Mucosa of stomach (tissue), 1 donor: ENCODE results near the gene SLC38A6.

ENCODE experiments used
- H3K27me3 ChIP-seq: one replicate; pipeline ENCODE4 v1.7.0; 2013; ENCODE audit warnings: mild to moderate bottlenecking, low read length; ENCODE audit not compliant: control insufficient read depth, insufficient read depth
- H3K36me3 ChIP-seq: one replicate; pipeline ENCODE4 v1.7.0; 2013; ENCODE audit warnings: low read length; ENCODE audit not compliant: control insufficient read depth, insufficient read depth
- H3K4me1 ChIP-seq: one replicate; pipeline ENCODE4 v1.7.0; 2013; ENCODE audit warnings: mild to moderate bottlenecking, low read length; ENCODE audit not compliant: control insufficient read depth, insufficient read depth
- H3K4me3 ChIP-seq: one replicate; pipeline ENCODE4 v1.7.0; 2013; ENCODE audit warnings: low read length
- H3K9ac ChIP-seq: one replicate; pipeline ENCODE4 v1.7.0; 2013; ENCODE audit warnings: mild to moderate bottlenecking, low read length, moderate library complexity
- H3K9me3 ChIP-seq: one replicate; pipeline ENCODE4 v1.7.0; 2013; ENCODE audit warnings: mild to moderate bottlenecking, low read length, moderate library complexity; ENCODE audit not compliant: control insufficient read depth
- donor health status: Pancreatic carcinoma.

Gene SLC38A6

DNA sequence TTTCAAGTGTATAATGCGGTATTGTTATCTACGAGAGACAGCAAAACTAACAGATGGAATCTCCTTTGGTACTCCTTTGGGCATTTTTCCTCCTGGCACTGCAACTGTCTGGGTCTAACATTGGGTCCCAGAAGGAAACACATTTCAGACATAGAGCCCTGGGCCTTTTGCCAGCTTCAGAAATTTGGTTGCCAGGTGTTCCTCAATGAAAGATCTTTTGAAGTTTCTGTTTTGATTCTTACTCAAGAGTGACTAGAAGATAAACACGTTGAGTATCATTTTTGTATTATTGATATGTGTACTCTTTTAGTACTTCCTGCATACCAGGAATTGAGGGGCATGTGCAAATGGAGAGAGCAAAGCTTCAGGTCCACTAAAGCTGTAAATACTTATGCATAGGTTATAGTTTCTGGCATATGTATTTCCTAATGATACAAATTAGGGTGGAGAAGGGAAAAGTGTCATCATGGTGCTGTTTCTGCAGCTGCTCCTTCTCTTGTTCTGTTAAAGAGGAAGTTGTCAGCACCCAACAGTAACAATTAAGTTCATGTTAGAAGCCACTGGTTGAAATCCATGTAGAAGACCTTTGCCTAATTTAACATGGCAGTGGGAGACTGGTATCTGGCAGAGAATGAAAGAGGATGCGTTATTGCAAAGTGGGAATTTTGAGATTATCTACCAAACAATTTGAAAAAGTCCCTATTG, 53.5 kb downstream of the SLC38A6 start:
- Histone ChIP-seq H3K36me3 (no peaks in the 10 kb centered on the region), H3K4me1 (no peaks in the 10 kb centered on the region), H3K9ac (no peak overlapping the region), H3K4me3 (no peak overlapping the region), H3K27me3 (no peaks in the 10 kb centered on the region), H3K9me3 (no peaks in the 10 kb centered on the region)

- Histone ChIP-seq H3K9me3 (no peaks in the 10 kb centered on the region), H3K9ac (no peak overlapping the region)
Measured at GRCh38 chr14:61037215-61037614, 56.2 kb downstream of the SLC38A6 start.

DNA sequence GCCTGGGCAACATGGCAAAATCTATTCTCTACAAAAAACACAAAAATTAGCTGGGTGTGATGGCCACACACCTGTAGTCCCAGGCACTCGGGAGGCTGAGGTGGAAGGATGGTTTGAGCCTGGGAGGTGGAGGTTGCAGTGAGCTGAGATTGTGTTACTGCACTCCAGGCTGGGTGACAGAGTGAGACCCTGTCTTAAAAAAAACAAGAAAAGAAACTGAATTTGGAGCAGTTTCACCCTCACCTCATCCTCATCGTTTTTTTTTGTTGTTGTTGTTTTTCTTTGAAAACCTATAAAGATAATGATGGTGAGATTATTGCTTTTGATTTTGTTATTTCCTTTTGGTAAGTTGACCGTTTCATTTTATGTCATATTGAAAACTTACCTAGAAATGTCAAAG, 60.7 kb downstream of the SLC38A6 start:
- Histone ChIP-seq H3K4me1 (no peaks in the 10 kb centered on the region), H3K9me3 (no peaks in the 10 kb centered on the region), H3K36me3 (no peaks in the 10 kb centered on the region), H3K4me3 (no peak overlapping the region), H3K27me3 (no peaks in the 10 kb centered on the region), H3K9ac (no peak overlapping the region)

More at GRCh38 chr14:61037215-61037614, 56.2 kb downstream of the SLC38A6 start:
- no peaks in the 10 kb centered on the region for H3K36me3 ChIP-seq
- H3K27me3 ChIP-seq = no peaks in the 10 kb centered on the region
- no peaks in the 10 kb centered on the region for H3K4me1 ChIP-seq
- H3K4me3 ChIP-seq = no peak overlapping the region

DNA sequence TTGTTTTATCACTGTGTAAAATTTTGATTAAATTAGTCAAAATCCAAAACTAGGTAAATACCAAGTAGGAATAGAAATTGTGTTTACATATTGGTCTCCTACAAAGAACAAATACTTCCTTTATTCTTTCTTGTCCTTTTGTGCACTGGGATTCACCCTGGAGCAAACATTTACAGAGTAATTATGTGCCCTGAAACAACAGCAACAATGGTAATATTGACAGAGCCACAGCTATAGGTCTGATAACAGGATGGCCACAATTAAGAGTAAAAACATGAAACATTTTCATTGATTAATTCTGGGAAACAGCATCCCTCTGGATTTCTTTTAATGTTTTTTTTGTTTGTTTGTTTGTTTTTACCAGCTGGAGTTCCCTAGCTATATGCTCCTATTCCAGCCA, 61.2 kb downstream of the SLC38A6 start:
- Histone ChIP-seq H3K4me3 (no peak overlapping the region), H3K9ac (no peak overlapping the region), H3K4me1 (no peaks in the 10 kb centered on the region), H3K9me3 (no peaks in the 10 kb centered on the region), H3K36me3 (no peaks in the 10 kb centered on the region), H3K27me3 (no peaks in the 10 kb centered on the region)

- Histone ChIP-seq H3K27me3 (no peaks in the 10 kb centered on the region), H3K36me3 (no peaks in the 10 kb centered on the region), H3K9me3 (no peaks in the 10 kb centered on the region), H3K9ac (no peak overlapping the region), H3K4me1 (no peaks in the 10 kb centered on the region), H3K4me3 (no peak overlapping the region)
Measured at GRCh38 chr14:61043506-61043905, 62.5 kb downstream of the SLC38A6 start.

DNA sequence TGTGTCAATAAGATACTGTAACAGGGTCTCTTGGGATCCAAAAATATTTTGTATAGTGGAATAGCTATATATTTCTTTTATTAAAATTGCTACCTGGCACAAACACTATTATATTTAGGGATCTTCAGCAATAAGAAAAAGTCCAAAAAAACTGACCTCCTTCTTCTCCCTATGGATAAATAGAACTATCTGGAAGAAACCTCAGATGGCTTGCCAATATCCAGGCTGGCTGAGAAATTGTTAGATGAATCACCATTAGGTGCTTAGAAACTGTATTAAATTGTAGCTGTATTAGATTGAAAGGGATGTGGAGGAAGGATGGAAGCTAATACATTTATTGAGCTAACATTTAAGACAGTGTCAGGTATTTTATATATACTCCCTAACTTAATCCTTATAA, 66.0 kb downstream of the SLC38A6 start:
- Histone ChIP-seq H3K4me1 (no peaks in the 10 kb centered on the region), H3K27me3 (no peaks in the 10 kb centered on the region), H3K9me3 (no peaks in the 10 kb centered on the region), H3K36me3 (no peaks in the 10 kb centered on the region), H3K4me3 (no peak overlapping the region), H3K9ac (no peak overlapping the region)

GRCh38 chr14:61048640-61049039, 67.6 kb downstream of the SLC38A6 start:
- Histone ChIP-seq H3K4me3 (no peak overlapping the region), H3K9ac (no peak overlapping the region), H3K27me3 (no peaks in the 10 kb centered on the region), H3K36me3 (no peaks in the 10 kb centered on the region), H3K4me1 (no peaks in the 10 kb centered on the region), H3K9me3 (no peaks in the 10 kb centered on the region)

DNA sequence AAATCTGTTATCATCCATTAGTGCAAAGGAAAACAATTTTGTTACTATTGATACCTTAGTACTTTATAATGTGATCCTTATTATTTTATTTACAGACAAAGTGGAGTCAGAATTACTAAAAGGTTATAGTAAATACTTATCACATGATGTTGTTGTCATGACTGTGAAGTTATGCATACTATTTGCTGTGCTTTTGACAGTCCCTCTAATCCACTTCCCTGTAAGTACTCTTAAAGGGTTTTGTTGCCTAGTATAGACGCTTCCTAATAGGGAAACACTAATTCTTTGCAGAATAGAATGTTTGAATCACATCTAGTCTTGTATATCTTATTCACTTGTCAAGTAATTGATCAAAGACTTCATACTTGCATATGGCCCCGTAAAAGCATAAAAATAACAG, 69.4 kb downstream of the SLC38A6 start:
- H3K27me3 ChIP-seq = no peaks in the 10 kb centered on the region
- H3K4me3 ChIP-seq = no peak overlapping the region
- H3K9me3 ChIP-seq = no peaks in the 10 kb centered on the region
- no peak overlapping the region for H3K9ac ChIP-seq
- H3K4me1 ChIP-seq = no peaks in the 10 kb centered on the region
- no peaks in the 10 kb centered on the region for H3K36me3 ChIP-seq

GRCh38 chr14:61051051-61051450, 70.0 kb downstream of the SLC38A6 start:
- H3K4me1 ChIP-seq = no peaks in the 10 kb centered on the region
- H3K36me3 ChIP-seq = no peaks in the 10 kb centered on the region
- no peak overlapping the region for H3K9ac ChIP-seq
- H3K27me3 ChIP-seq = no peaks in the 10 kb centered on the region
- no peak overlapping the region for H3K4me3 ChIP-seq
- no peaks in the 10 kb centered on the region for H3K9me3 ChIP-seq

DNA sequence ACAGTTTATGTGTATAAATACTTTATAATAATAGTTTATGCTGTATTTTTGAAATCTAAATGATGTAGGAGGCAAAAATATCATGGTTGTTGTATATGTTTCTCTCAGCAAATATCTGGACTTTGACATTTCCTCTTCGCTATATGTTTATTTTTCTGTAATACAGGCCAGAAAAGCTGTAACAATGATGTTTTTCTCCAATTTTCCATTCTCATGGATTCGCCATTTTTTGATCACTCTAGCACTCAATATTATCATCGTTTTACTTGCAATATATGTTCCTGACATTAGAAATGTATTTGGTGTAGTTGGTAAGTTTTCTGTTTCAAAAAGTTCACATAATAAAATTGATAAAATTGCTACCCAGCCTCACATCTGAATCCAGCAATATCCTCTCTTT, 70.6 kb downstream of the SLC38A6 start:
- Histone ChIP-seq H3K36me3 (no peaks in the 10 kb centered on the region), H3K4me1 (no peaks in the 10 kb centered on the region), H3K27me3 (no peaks in the 10 kb centered on the region), H3K9me3 (no peaks in the 10 kb centered on the region), H3K9ac (no peak overlapping the region), H3K4me3 (no peak overlapping the region)

DNA sequence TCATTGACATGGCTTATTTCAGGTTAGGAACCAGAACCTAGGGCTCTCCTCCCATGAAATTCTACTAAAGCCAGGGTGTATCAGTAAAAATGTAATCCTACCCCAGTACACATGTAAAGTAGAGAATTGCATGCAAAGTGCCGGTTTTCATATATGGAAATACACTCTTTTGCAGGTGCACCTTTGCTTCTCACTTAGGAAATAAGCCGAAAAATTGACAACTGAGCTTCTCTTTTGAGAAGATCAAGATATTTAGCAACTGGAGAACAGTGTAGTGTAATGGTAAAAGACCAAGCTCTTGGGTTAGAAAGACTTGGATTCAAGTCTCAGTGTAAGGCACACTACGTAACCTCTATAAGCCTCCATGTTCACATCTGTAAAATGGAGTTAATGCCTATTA, 82.4 kb downstream of the SLC38A6 start:
- Histone ChIP-seq H3K9me3 (no peaks in the 10 kb centered on the region), H3K27me3 (no peaks in the 10 kb centered on the region), H3K4me3 (no peak overlapping the region), H3K36me3 (no peaks in the 10 kb centered on the region), H3K4me1 (no peaks in the 10 kb centered on the region), H3K9ac (no peak overlapping the region)

DNA sequence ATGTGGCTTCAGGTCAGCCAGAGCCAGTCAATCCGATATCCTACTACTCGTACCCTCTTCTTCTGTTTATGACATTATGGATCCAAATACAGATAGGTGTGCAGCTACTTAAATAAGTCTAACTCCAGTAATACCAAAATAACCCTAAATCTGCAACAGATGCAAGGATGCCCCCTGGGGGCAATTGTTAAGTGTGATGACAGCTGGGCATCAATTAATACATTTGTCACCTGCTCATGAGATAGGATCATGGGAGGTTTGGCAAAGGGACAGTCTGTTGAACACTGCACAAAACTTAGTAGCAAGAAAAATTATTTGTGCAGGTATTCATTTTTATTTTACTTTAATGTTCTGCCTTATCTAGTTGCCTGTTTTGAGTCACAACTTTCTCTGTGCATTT, 83.2 kb downstream of the SLC38A6 start:
- no peaks in the 10 kb centered on the region for H3K36me3 ChIP-seq
- H3K27me3 ChIP-seq = no peaks in the 10 kb centered on the region
- H3K4me1 ChIP-seq = no peaks in the 10 kb centered on the region
- H3K9me3 ChIP-seq = no peaks in the 10 kb centered on the region
- no peak overlapping the region for H3K9ac ChIP-seq
- H3K4me3 ChIP-seq = no peak overlapping the region

GRCh38 chr14:61064856-61065255, 83.8 kb downstream of the SLC38A6 start:
- H3K36me3 ChIP-seq = no peaks in the 10 kb centered on the region
- no peak overlapping the region for H3K4me3 ChIP-seq
- no peaks in the 10 kb centered on the region for H3K9me3 ChIP-seq
- no peak overlapping the region for H3K9ac ChIP-seq
- H3K4me1 ChIP-seq = no peaks in the 10 kb centered on the region
- no peaks in the 10 kb centered on the region for H3K27me3 ChIP-seq
